ENCODE measurements around the gene KCTD16.

Gene KCTD16

GRCh38 chr5:144414202-144415029 lies 243.7 kb downstream of the KCTD16 start:
- DNase-seq: no peak

DNA sequence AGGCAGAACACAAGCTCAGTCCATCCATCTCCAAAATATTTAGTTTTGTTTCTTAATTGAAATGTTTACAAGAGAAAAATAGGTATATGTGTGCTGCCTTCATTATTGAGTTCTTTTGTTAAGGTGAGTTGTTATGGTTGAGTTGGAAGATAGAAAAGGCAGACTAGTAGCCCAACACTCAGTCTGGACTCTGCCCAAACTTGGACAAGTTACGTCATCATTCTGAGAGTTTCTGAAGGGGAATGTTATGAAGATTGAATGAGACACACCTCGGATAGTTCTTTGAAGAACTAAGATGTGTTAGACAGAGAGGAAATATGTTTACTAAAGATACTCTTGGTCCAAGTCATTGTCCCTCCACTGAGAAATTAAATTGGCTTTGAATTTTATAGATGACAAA lies 245.5 kb downstream of the KCTD16 start:
- DNase-seq: no peak

DNA sequence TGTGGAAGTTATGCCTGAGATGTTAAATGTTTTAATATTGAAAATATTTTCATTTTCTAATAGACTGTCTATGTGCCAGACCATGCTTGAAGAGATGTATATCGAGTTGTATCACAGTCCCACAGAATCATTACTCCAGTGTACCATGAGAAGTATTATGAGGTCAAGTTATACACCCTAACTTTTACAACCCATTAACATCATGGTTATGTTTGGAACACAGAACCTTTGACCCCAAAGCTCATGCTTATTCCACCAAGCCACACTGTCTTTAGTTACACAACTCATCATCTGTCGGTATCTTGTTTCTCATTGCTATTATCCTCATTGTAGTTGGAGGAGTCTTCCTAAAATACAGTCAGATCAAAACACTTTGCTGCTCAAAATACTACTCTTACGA lies 248.0 kb downstream of the KCTD16 start:
- DNase-seq: no peak

DNA sequence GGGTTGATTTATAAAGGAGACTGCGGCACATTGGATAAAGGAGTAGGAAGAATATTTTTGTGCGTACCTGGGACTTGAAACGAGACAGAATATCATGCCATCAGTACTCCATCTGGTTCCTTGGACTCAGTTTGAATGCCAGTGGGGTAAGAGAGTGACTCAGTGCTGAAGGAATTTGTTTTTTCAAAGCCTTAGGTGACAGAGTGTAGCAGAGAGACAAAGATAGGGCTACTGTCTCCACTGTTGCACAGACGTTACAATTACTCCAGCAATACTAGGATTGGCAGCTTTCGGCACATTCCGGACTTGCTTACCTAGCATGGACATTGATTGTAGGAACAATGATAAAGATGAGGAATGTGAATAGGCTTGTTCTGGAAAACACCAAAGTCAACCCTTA lies 250.7 kb downstream of the KCTD16 start:
- no peak for DNase-seq

DNA sequence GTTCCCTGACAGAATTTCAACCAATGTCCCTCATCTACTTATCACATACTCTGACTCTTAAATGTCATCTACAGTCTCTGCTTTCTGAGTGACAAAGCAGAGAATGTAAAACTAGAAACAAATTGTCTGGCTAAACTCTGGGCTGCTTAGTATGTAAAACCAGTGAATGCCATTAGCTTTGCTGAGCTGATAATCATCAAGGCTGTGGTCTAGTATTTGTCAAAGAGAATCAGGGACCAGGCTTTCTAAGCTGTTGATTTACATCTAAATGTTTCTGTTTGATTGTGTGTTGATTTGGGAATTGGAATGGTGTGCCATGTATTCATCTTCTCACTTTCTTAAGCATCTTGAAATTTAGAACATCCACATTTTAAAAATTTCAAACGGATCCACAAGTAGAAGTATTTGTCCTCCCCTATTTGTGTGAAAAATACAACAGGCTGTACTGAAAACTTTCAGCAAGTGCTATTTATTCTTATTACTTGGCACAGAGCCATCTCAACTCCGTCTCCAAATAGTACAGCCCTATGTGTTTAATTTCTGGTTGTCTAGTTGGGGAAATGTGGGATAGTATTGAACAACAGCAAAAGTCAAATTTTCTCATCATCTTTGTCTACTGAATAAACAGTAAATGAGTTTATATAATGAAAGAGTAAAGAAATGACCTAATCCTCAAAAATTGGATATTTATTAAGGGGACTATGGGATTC lies 251.5 kb downstream of the KCTD16 start:
- no peak for DNase-seq

- no peak for DNase-seq
Measured at GRCh38 chr5:144427866-144428265, 257.2 kb downstream of the KCTD16 start.

- no peak for DNase-seq
Measured at GRCh38 chr5:144428326-144428725, 257.7 kb downstream of the KCTD16 start.

- DNase-seq: no peak
Measured at GRCh38 chr5:144429405-144429804, 258.7 kb downstream of the KCTD16 start.

DNA sequence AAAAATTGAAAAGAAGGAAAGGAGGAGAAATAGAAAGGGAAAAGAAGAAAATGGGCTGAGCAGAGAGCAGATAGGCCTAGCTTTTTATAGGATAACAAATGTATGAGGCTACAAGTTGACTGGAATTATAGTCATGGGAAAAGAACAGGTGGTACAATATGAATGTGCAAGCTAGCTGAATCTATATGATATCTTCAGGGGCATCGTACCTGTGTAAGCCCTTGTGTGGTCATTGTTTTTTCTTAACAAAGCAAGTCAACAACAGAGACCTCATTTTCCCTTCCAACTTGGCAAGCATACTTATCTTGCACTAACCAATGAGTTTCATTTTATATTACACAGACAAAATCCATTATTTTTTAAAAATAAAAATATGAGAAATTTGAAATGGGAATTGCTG lies 259.2 kb downstream of the KCTD16 start:
- DNase-seq: no peak

DNA sequence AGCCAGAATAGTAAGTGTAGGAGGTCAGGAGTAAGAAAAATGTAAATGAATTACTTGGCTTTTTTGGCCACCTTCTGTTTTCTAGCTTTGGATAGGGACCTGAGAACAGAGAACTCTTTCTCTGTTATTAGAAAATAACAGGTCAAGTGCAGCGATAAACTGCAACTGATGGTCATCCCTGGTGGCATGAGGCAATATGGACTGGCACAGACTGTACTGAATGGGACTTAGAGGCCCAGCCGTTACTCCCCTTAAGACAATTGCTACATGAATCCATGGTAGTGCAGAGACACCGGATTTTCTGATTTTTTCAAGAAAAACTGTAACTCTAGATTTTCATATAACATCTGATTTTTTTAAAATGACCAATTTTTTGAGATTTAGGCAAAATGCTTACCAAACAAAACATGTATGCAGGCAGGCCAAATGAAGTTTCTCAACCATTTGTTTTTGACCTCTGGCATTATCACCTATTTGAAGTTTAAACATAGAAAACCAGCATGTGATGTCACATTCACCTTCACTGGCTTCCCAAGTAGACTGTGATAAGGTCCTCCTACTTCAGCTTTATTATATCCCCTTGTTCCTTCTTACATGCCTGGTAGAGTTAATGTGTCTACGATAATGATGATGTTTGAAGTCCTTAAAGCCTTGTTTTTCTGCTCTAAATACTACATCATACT lies 262.6 kb downstream of the KCTD16 start:
- DNase-seq: no peak

- no peak for DNase-seq
Measured at GRCh38 chr5:144433893-144434292, 263.2 kb downstream of the KCTD16 start.

DNA sequence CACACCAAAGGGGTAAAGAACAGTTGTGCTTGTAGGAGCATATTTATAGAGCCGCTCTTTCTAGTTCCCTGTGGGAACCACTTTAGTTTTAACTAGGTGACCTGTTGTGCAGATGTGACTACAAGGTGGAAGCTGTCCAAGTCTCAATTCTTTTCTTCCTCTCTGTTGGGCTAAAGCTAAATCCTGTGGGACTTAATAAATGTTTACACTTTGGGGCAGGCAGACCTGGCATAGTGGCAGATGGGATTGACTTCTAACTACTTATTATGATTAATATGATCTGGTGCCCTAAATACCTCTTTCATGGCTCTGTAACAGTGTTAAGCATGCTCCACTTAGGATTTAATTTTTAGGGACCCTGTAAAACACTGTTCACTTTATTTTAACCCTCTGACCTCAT lies 265.3 kb downstream of the KCTD16 start:
- DNase-seq: peak; percentile 4

GRCh38 chr5:144438237-144438636 lies 267.6 kb downstream of the KCTD16 start:
- no peak for DNase-seq

DNA sequence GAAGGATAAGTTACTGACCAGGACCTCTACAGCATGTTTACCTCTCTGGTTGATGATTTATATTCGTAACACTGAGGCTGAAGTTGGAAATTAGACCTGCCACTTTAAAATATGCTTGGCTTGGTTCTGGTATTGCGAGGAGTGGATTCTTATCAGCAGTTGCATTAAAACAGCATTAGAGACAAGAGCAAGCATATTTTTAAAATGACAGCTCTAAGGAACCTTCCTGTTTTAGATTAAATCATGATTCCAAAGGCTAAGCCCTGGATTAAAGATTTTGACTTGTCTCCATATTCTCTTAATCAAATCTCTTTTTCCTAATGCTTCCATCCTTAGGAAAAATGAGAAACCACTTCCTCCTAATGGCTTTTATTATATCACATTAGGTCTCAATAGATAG lies 277.8 kb downstream of the KCTD16 start:
- DNase-seq: no peak

DNA sequence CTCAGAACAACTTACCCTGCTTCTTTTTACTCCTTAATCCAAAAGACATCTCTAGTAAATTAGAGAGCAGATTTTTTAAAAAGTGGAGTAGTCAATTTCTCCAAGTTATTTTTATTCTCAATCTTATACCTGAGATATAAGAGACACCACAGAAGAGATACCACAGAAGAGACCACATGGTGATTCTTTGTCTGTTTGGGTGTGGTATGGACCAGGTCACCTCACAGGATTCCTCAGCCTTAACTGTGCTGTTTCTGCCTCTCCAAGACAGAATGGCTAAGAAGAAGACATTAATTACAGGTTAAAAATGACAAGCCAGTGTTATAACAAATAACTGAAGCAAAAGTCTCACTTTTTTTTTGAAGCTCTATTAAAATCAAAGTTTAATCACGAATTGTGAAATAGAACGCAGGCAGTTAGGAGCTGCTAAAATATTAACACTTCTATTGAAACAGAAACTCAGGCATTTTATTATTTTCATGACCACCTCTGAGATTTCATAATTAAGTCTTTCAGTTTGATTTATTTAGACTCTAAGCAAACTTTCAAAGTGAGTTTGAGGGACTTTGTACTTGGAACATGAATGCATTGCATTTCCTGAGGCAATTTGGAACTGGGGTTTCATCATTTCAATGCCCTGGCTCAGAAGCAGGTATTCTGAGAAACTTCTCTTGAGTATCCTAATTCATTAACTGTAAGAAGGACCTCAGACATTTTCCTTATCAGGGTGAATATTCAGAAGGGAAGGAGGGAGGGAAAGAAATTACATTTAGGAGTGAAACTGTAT lies 280.7 kb downstream of the KCTD16 start:
- DNase-seq: no peak

GRCh38 chr5:144453753-144454152 lies 283.1 kb downstream of the KCTD16 start:
- DNase-seq: no peak

DNA sequence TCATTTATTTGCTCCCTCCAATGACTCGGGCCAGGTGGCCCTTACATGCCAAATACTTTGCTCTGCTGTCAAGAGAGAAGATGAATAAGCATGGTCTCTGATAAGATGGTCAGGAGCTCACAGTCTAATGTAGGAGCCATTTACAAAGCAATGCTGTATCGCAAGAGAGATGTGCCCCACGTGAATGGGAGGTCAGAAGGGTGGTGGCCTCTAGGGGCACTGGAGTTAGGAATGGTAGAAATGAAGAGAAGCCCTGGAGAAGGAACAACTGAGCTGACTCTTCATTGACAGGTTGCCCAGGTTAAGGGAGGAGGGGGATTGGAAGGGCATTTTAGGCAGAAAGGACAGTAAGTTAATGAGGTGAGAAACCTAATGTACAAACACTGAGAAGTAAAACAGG lies 286.5 kb downstream of the KCTD16 start:
- no peak for DNase-seq

DNA sequence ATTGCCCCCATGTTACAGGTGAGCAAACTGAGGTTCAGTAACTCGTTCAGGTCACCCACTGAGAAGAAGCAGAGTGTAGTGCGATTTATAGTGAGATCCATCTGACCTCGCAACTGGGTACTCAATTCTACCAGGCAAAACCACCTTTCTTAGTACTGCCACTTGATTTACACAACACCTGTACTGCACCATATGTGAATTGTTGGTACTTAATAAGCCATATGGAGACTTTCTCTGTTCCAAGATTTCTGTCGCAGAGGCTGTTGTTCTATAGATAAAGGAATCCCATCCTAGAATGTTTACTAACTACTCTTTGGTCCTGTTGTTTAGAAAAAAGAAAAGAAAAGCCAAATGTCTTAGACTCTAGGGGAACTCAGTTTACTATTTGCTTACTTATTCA lies 287.5 kb downstream of the KCTD16 start:
- DNase-seq: no peak

- no peak for DNase-seq
Measured at GRCh38 chr5:144460600-144460999, 289.9 kb downstream of the KCTD16 start.

GRCh38 chr5:144462577-144462976 lies 291.9 kb downstream of the KCTD16 start:
- DNase-seq: no peak

GRCh38 chr5:144463481-144464223 lies 293.0 kb downstream of the KCTD16 start:
- no peak for DNase-seq

DNA sequence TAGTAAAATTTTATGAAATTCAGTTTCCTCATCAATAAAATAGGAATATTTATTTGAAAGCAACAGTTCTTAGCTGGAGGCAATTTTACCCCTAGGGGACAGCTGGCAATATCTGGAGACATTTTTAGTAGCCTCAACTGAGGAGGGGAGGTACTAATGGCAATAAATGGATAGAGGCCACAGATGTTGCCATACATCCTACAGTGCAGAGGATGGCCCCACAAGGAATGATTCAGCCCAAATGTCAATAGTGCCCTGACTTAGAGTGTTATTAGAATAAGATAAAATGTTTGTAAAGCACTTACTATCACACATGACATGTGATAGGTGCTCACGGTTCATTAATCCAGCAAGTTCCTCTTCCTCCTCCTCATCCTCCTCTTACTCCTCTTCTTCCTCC lies 293.6 kb downstream of the KCTD16 start:
- no peak for DNase-seq
